T-helper 2 cell treated with Interferon-gamma antibody and Interleukin-4, amounts not matched to agents 5 μg/mL and 100 μg/mL, for 36 hours (primary cell): Measurements from ENCODE around the gene CUX1.
"Not testable (repeated sequence)": the region's sequence is repeated elsewhere in the genome, so short reads cannot be mapped to it uniquely, and the experiment has no call there.

ENCODE experiments used
- DNase-seq: peaks from one replicate; pipeline ENCODE4 v3.0.0; 2021; ENCODE audit warnings: low spot score
- H3K27ac Mint-ChIP-seq: one replicate; pipeline ENCODE4 v1.8.0; 2021; ENCODE audit warnings: mild to moderate bottlenecking, mixed read lengths
- H3K27me3 Mint-ChIP-seq: one replicate; pipeline ENCODE4 v1.8.0; 2021; ENCODE audit warnings: low read depth, mixed read lengths
- H3K36me3 Mint-ChIP-seq: one replicate; pipeline ENCODE4 v1.8.0; 2021; ENCODE audit warnings: low read depth, mixed read lengths
- H3K4me1 Mint-ChIP-seq: one replicate; pipeline ENCODE4 v1.8.0; 2021; ENCODE audit warnings: low read depth, mixed read lengths
- H3K4me3 Mint-ChIP-seq: one replicate; pipeline ENCODE4 v1.8.0; 2022; ENCODE audit warnings: mild to moderate bottlenecking, moderate library complexity, mixed read lengths
- H3K9me3 Mint-ChIP-seq: one replicate; pipeline ENCODE4 v1.8.0; 2021; ENCODE audit warnings: mixed read lengths

Gene CUX1

DNA sequence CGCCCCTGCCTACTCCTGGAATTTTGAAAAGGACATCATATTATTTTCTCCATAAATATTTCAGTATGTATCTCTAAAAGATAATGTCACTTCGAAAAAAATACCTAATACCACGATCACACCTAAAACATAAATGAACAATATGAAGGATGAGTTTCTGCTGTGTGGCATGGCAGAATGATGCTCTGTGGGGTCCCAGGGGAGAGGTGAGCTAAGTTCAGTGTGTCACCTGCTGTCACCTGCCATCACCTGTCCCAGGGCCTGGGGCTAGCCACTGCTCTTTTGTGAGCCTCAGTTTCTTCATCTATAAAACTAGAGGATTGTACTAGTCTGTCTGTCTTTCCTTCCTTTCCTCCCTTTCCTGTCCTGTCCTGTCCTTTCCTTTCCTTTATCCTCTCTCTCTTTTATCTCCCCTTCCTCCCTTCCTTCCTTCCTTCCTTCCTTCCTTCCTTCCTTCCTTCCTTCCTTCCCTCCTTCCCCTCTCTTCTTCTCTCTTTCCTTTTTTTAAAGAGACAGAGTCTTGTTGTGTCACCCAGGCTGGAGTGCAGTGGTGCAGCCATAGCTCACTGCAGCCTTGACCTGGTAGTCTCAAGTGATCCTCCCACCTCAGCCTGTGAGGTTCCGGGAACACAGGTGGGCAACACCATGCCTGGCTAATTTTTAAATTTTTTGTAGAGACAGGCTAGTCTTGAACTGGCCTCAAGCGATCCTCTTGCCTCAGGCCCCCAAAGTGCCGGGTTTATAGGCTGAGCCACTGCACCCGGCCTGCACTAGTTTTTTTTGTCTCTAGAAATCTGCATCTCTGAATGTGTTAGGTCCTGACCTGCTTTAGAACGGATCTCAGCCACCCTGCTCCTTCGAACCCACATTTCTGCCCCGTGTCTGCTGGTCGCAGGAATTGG is 43.1 kb downstream of the CUX1 start:
- no peak overlapping the region for H3K27ac Mint-ChIP-seq
- no peaks in the 10 kb centered on the region for H3K27me3 Mint-ChIP-seq
- H3K4me1 Mint-ChIP-seq: peaks cover 18% of the 10 kb centered on the region
- no peak for DNase-seq
- H3K9me3 Mint-ChIP-seq: no peaks in the 10 kb centered on the region
- H3K36me3 Mint-ChIP-seq: no peaks in the 10 kb centered on the region
- no peak overlapping the region for H3K4me3 Mint-ChIP-seq

DNA sequence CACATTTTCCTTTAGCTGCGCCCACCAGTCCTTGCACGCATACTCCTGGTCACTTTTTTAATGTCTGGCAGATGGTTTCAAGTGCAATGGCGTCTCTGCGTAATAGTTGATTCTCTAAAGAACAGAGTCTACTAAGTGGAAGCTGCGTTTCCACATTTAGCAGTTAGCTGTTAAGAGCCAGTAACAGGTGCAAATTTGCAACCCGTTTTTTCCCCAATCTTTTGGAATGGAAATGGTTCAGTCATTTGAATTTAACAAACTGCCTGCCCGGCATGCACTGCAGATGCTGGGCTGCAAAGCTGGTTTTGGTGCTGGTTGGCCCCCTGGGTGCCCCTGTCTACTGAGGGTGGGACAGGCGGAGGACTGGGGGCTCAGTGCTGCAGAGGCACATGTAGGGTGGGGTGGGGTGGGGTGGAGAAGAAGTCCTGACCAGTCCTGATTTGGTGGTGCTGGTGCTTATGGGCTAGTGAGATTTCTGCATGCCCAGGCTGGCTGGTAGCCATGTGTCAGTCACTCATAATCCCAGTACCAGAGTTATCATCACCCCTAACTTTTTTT is 43.9 kb downstream of the CUX1 start:
- Mint-ChIP-seq H3K36me3 (no peaks in the 10 kb centered on the region), H3K27me3 (no peaks in the 10 kb centered on the region), H3K4me1 (peaks cover 16% of the 10 kb centered on the region), H3K9me3 (no peaks in the 10 kb centered on the region), H3K4me3 (no peak overlapping the region), H3K27ac (no peak overlapping the region)
- DNase-seq: no peak

DNA sequence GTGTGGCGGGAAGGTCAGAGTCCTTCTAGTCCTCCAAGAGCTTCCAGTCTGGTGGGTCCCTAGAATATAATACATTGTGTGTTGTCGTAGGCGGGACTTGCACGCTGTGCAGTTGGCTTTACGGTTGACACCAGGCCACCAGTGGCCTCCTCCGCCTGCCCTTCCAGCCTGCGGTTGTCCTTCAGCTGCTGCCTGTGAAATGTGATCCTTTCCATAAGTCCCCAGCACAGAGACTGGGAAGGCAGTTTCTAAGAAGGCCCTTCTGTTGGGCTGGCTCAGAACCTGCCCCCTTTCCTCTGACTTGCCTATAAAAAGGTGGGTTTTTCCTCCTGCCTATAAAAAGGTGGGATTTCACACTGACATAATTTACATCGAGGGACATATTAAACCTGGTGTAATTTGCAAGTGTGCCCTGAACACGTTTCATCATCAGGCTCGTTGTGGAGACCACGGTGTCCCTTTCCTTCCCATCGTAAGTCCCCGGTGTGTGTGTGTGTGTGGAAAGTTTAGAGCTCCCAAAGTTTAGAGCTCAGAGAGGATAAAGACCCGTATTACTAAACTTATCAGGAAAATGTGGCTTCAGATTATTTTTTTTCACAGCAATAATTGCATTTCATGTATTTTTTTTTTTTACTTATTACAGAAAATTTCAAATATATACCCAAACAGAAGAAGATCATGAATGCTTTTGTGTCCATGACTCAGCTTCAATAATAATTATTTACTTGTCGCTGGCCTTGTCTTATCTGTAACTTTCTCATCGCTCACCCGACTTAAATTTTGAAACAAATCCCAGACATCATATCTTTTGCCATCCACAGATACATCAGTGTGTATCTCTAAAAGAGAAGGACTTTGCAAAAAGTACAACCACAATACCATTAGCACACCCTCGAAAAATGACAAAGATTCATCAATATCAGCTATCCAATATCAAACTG is 45.1 kb downstream of the CUX1 start:
- Mint-ChIP-seq H3K36me3 (no peaks in the 10 kb centered on the region), H3K4me3 (no peak overlapping the region), H3K27ac (no peak overlapping the region), H3K27me3 (no peaks in the 10 kb centered on the region), H3K9me3 (no peaks in the 10 kb centered on the region), H3K4me1 (peaks cover 5% of the 10 kb centered on the region)
- DNase-seq: no peak

GRCh38 chr7:101863598-101863997 is 46.2 kb downstream of the CUX1 start:
- no peak overlapping the region for H3K27ac Mint-ChIP-seq
- no peaks in the 10 kb centered on the region for H3K36me3 Mint-ChIP-seq
- H3K4me3 Mint-ChIP-seq: no peak overlapping the region
- H3K4me1 Mint-ChIP-seq: peaks cover 5% of the 10 kb centered on the region
- H3K9me3 Mint-ChIP-seq: no peaks in the 10 kb centered on the region
- no peaks in the 10 kb centered on the region for H3K27me3 Mint-ChIP-seq
- DNase-seq: no peak

- DNase-seq: no peak
- Mint-ChIP-seq H3K9me3 (no peaks in the 10 kb centered on the region), H3K27me3 (no peaks in the 10 kb centered on the region), H3K36me3 (no peaks in the 10 kb centered on the region), H3K4me3 (no peak overlapping the region), H3K27ac (no peak overlapping the region), H3K4me1 (peaks cover 5% of the 10 kb centered on the region)
These were observed 46.6 kb downstream of the CUX1 start for GRCh38 chr7:101864039-101864438.

DNA sequence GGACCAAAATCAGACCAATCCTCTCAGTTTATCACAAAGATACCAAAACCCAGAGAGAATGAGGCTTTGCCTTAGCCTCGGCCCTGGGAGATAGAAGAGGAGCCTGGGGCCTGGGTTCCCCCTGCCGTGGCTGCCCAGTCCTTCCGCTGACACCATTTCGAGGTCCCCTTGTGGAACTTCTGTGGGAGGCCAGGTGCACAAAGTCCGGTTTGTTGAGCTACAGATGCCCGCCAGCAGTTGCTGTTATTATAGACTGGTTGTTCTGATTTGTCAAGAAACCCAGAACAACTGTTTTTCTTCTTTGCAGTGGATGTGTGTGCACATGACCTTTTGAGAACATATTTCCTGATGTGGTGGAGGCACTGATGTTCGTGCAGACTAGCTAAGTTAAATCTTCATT is 47.6 kb downstream of the CUX1 start:
- Mint-ChIP-seq H3K4me3 (no peak overlapping the region), H3K27me3 (no peaks in the 10 kb centered on the region), H3K27ac (no peak overlapping the region), H3K4me1 (peaks cover 3% of the 10 kb centered on the region), H3K9me3 (no peaks in the 10 kb centered on the region), H3K36me3 (no peaks in the 10 kb centered on the region)
- DNase-seq: no peak

GRCh38 chr7:101865455-101865854 is 48.0 kb downstream of the CUX1 start:
- Mint-ChIP-seq H3K4me3 (no peak overlapping the region), H3K27me3 (no peaks in the 10 kb centered on the region), H3K9me3 (no peaks in the 10 kb centered on the region), H3K36me3 (no peaks in the 10 kb centered on the region), H3K27ac (no peak overlapping the region), H3K4me1 (peaks cover 2% of the 10 kb centered on the region)
- no peak for DNase-seq

GRCh38 chr7:101866328-101866727 is 48.9 kb downstream of the CUX1 start:
- Mint-ChIP-seq H3K4me3 (no peak overlapping the region), H3K4me1 (peaks cover 2% of the 10 kb centered on the region), H3K27me3 (no peaks in the 10 kb centered on the region), H3K27ac (no peak overlapping the region), H3K36me3 (no peaks in the 10 kb centered on the region), H3K9me3 (no peaks in the 10 kb centered on the region)
- no peak for DNase-seq

- no peaks in the 10 kb centered on the region for H3K27me3 Mint-ChIP-seq
- H3K4me1 Mint-ChIP-seq: peaks cover 2% of the 10 kb centered on the region
- DNase-seq: no peak
- no peak overlapping the region for H3K4me3 Mint-ChIP-seq
- H3K27ac Mint-ChIP-seq: no peak overlapping the region
- H3K36me3 Mint-ChIP-seq: no peaks in the 10 kb centered on the region
- no peaks in the 10 kb centered on the region for H3K9me3 Mint-ChIP-seq
These were observed 49.8 kb downstream of the CUX1 start for GRCh38 chr7:101867265-101867664.

- H3K4me1 Mint-ChIP-seq, DNase-seq, H3K27ac Mint-ChIP-seq, H3K4me3 Mint-ChIP-seq, H3K27me3 Mint-ChIP-seq, H3K36me3 Mint-ChIP-seq, H3K9me3 Mint-ChIP-seq: not testable (repeated sequence)
These were observed 50.3 kb downstream of the CUX1 start for GRCh38 chr7:101867681-101868080.

DNA sequence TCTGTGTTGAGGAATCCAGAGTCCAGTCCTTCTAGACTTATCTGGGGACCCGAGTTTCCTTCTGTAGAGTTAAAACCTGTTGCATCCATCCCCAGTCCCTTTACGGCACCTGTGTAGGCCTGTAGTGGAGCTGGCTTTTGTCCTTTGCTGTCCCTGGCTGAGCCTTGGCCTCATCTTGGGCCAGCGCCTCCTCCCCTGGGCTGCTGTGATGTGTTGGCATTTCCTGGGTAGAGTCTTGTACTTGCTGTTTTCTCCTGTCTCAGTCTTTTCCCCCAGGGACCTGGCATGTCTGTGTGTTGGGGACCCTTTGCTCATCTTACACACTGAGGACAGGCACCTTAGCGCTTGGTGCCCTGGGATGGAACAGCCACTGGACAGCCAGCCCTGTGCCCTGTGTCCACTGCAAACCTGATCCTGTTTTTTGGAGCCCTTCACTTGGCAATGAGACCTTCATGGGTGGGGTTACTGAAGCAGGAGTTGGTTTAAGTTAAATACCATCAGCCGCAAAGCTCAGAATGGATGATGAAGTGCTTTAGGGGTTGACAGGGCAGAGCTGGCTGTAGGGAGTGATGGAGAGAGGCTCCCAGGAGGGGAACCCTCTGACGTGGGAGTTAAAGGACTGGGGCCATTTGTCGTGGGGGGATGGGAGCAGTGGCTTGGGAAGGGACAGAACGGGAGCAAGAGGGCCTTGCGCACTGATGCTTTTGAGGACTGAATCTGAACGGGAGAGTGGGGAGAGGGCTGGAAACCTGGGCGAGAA is 50.9 kb downstream of the CUX1 start:
- no peak for DNase-seq
- Mint-ChIP-seq H3K27ac (no peak overlapping the region), H3K27me3 (no peaks in the 10 kb centered on the region), H3K4me3 (no peak overlapping the region), H3K4me1 (peaks cover 2% of the 10 kb centered on the region), H3K36me3 (no peaks in the 10 kb centered on the region), H3K9me3 (no peaks in the 10 kb centered on the region)

- Mint-ChIP-seq H3K9me3 (no peaks in the 10 kb centered on the region), H3K36me3 (no peaks in the 10 kb centered on the region), H3K4me1 (peaks cover 2% of the 10 kb centered on the region), H3K4me3 (no peak overlapping the region), H3K27me3 (no peaks in the 10 kb centered on the region), H3K27ac (no peak overlapping the region)
- DNase-seq: no peak
These were observed 51.8 kb downstream of the CUX1 start for GRCh38 chr7:101869026-101869900.

- Mint-ChIP-seq H3K27me3 (no peaks in the 10 kb centered on the region), H3K4me3 (no peak overlapping the region), H3K36me3 (no peaks in the 10 kb centered on the region), H3K27ac (no peak overlapping the region), H3K4me1 (peaks cover 2% of the 10 kb centered on the region), H3K9me3 (no peaks in the 10 kb centered on the region)
- no peak for DNase-seq
These were observed 52.5 kb downstream of the CUX1 start for GRCh38 chr7:101869901-101870290.
